AG10803 (cell line): ENCODE results near the gene DLGAP1.

ENCODE experiments used
- DNase-seq: peaks from one replicate; pipeline ENCODE4 v3.0.0; 2010; ENCODE audit warnings: low read depth
- H3K4me3 ChIP-seq: 2 replicates; pipeline ENCODE4 v1.5.1; 2011; ENCODE audit warnings: mild to moderate bottlenecking, low read length, control low read depth
- CTCF ChIP-seq: conservative IDR thresholded peaks from 2 replicates; pipeline ENCODE4 v1.5.1; 2011; ENCODE audit warnings: mild to moderate bottlenecking, low read length, control low read depth, inconsistent platforms

The DLGAP1 gene

DNA sequence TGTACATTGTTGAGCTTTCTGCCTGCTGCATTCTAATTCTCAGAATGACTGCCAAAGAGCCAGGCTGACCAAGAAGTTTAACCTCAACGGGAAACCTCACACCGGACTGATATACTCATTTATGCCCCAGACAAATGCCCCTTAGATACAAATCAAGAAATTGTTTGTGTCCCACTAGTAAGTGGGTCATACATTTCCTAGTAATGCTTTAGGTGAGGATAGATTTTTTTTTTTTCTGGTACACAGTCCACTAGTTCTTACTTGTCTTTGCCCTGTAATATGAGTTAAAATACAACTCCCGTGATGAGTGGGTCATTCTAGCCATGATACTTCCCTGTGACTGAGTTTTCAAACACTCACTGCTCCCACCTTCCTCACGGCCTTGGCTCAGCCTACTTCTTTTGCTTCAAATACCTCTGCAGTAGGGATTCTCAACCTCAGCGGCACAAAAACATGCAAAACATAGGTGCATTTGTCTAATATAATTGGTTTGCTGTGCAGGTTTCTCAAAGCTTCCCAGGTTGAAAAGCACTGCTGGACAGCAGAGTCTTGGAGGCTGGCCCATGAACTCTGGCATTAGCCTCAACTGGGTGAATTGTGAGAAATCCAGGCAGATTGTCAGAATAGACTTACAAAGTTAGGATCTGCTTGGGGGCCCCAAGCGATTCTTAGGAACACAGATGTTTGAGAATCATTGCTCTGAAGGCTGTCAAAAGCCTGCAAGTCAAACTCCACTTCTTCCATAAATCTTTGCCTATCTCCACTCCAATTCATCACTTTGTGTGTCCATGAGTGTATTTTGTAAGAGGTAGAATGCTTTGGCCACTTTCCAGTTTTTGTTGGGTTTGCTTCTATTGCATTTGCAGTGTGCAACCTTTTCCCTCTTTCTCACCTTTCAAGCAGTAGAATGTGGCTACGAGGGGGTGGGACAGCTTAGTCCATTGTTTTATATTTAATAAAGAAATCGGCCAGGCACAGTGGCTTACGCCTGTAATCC is 969.7 kb downstream of the DLGAP1 start:
- DNase-seq, result no peak
- H3K4me3 ChIP-seq, result no peak overlapping the region
- TF ChIP-seq CTCF, result no peak

GRCh38 chr18:3482258-3482657 is 972.8 kb downstream of the DLGAP1 start:
- no peak for DNase-seq
- no peak overlapping the region for H3K4me3 ChIP-seq

DNA sequence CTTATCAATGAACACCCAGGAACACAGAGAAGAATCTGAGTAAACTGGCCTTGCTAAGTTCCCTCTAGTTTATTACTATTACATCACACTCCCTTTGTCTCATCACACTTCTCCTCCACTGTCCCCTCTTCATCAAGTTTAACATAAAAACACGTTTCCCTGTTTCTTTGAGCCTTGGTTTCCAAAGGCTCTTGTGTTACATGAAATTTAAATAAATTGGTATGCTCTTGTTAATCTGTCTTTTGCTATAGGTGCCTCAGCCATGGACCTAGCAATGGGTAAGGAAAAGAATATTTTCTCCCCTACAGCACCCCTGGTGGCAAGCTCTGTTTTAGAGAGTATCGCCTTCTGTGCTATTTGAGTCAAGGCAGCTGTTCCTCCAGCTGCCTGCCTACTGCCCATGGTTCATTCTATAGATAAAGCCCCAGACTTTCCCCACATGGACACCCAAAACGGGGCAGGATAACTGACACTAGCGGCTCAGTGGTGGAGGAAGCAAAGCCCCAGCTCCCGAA is 973.4 kb downstream of the DLGAP1 start:
- peak; percentile 16 for DNase-seq
- no peak overlapping the region for H3K4me3 ChIP-seq
- peak; percentile 54 for TF ChIP-seq CTCF

More at GRCh38 chr18:3482258-3482657, 972.8 kb downstream of the DLGAP1 start:
- TF ChIP-seq CTCF, result no peak

- H3K4me3 ChIP-seq, result no peak overlapping the region
- TF ChIP-seq CTCF, result no peak
- DNase-seq, result no peak
Observed at GRCh38 chr18:3480827-3481573, 974.1 kb downstream of the DLGAP1 start.

DNA sequence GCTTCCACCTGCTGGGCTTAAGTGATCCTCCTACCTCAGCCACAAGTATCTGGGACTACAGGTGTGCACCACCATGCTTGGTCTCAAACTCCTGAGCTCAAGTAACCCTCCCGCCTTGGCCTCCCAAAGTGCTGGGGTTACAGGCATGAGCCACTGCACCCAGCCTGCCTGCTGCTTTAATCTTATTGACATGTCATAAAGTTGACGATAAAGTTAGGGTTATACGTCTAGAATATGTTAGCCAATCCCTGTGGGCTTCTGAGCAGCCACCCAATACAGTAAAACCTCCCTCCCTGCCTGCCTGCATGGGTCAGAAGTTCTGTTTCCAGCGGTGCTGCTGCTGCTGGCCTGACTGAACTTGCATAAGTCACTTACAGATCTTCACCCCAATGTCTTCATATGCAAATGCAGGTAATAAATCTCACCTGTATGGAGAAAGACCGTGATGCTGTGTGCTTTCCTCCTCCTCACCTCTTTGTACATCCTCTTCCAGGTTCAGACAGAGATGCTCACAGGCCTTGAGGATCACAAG is 975.1 kb downstream of the DLGAP1 start:
- no peak for DNase-seq
- no peak overlapping the region for H3K4me3 ChIP-seq
- no peak for TF ChIP-seq CTCF

DNA sequence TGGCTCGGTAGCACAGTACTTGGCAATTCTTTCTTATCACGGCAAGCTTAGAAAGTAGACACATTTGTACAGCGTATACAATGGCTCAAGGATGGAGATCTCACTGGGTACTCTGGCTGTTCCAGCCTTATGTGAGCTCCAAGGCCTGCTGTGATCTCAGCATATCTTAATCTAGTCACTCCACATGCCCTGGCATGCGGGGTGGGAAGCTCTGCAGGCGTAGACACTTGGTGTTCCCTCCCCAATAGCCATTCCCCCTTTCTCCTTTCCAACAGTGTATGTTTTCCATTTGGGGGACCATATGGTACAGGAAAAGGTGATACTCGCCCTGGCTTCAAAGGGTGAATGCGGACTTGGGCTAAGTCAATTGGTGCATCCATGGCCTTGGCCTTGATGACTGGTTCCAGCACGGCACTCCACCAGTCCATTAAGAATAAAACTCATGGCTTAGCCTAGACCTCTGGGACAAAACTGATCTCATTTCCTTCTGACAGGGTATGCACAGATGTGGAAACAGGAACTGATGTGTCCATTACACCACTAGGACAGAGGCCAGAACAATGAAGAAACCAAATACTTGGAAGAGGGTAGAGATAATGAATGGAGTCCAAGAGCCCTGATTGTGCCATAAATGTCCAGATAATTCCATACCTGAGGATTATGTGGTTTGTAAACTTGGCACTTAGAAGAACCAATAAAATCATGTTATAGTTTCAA is 976.7 kb downstream of the DLGAP1 start:
- no peak overlapping the region for H3K4me3 ChIP-seq
- peak; percentile 73 for DNase-seq
- TF ChIP-seq CTCF, result no peak
